Measurements from ENCODE around the gene SETD7.

- TF ChIP-seq CTCF (conservative IDR thresholded peaks at IDR 0.05; ENCODE audit: low read depth, low read length) = no peak
- TF ChIP-seq EZH2 (IDR thresholded peaks at IDR 0.05; ENCODE audit: low read length, unreplicated experiment) = no peak
- no peak for TF ChIP-seq EZH2phosphoT487 (IDR thresholded peaks at IDR 0.05; ENCODE audit: borderline replicate concordance, low read length)
These were observed at the start of gene SETD7 for GRCh38 chr4:139556071-139556723.

Measured in PC-3 (cell line).